Activated T-cell treated with anti-CD3 and anti-CD28 coated beads, Interleukin-2, amount 50 U/mL, for 72 hours (primary cell): ENCODE data around the gene CTNNA3. TPM values are rescaled to one million over a fixed set of nuclear protein-coding genes. Genes with fewer than 3 reads are reported as not detected.
"Not testable (repeated sequence)": the region's sequence is repeated elsewhere in the genome, so short reads cannot be mapped to it uniquely, and the experiment has no call there.

Experiments
- ATAC-seq, 2 donors: fragments of 150-1000 bp; cut with Tn5 transposase; replicated peaks in 1 of 2; 2 replicates each; pipeline ENCODE4 v1.10.0; 2021; ENCODE audit warnings: moderate library complexity in 2 of 2, mild to moderate bottlenecking in 1 of 2
- DNase-seq, 2 donors: peaks; one replicate each; pipeline ENCODE4 v3.0.0; 2021 to 2022; ENCODE audit warnings: mixed read lengths in 1 of 2
- H3K27ac Mint-ChIP-seq: one replicate; pipeline ENCODE4 v1.8.0; 2022; ENCODE audit warnings: mild to moderate bottlenecking, moderate library complexity, mixed read lengths
- H3K27me3 Mint-ChIP-seq: one replicate; pipeline ENCODE4 v1.8.0; 2022; ENCODE audit warnings: low read depth, mixed read lengths
- H3K36me3 Mint-ChIP-seq, 2 donors: one replicate each; pipeline ENCODE4 v1.8.0; 2022; ENCODE audit warnings: mixed read lengths in 2 of 2, mild to moderate bottlenecking in 1 of 2; ENCODE audit not compliant: insufficient read depth in 2 of 2
- H3K4me1 Mint-ChIP-seq: one replicate; pipeline ENCODE4 v1.8.0; 2022; ENCODE audit warnings: low read depth, mixed read lengths
- H3K4me3 Mint-ChIP-seq, 2 donors: one replicate each; pipeline ENCODE4 v1.8.0; 2022; ENCODE audit warnings: mild to moderate bottlenecking in 2 of 2, mixed read lengths in 2 of 2, moderate library complexity in 2 of 2
- H3K9me3 Mint-ChIP-seq, 2 donors: one replicate each; pipeline ENCODE4 v1.8.0; 2022; ENCODE audit warnings: mixed read lengths in 2 of 2
- total RNA-seq, 2 donors: library from RNA; stranded (reverse); gene quantifications; one replicate each; pipeline ENCODE4 v1.2.3, GENCODE V29; 2022

Gene CTNNA3
- total RNA-seq, 2 donors from 2014 or later: 0.25 to 0.74 TPM

DNA sequence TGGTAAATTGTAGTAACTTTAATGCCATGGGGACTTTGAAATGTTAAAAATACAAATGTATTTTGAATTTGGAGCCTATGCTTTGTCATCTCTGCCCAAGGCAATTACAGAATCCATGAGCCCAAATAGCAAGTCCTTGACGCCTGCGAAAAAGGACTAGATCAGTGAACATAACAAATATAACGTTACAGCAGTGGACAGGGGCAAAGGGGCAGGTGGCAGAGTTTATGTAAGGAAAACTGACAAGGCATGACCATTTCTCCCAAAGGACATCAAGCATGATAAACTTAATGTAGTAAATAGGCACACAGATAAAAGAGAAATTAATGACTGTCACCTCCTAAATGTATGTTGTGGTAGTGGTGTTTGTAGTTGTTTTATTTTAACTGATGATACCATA lies 473.1 kb downstream of the CTNNA3 start:
- no peak for DNase-seq
- Mint-ChIP-seq H3K4me3 (no peak overlapping the region), H3K9me3 (peaks cover 1 to 3% of the 10 kb centered on the region in 2 donors), H3K4me1 (no peaks in the 10 kb centered on the region), H3K36me3 (peaks cover 1 to 5% of the 10 kb centered on the region in 2 donors), H3K27ac (no peak overlapping the region), H3K27me3 (no peaks in the 10 kb centered on the region)
- no peak for ATAC-seq

DNA sequence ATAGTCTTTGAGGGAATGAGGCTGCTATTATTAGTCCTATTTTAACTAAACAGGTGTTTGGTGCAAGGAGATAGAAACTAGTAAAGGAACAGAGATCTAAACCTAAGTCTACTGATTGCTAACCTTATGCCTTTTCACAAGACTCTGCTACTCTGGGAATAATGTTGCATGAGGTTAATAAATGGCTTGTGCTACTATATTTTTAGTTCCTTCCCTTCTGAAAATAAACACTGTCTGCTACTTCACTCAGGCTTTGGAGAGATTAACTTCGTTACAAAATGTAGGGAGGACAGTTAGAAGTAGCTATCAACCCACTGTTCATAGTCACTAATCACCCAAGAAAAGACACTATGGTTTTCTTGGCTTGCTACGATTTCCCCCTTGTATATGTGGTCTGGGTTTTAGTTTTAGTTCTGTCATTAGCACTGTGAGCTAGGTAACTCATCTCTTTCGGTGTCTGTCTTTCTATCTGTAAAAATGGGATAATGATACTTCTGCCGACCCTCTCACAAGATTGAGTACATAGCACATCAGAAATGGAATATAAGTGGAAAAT lies 474.0 kb downstream of the CTNNA3 start:
- no peak overlapping the region for H3K27ac Mint-ChIP-seq
- H3K4me3 Mint-ChIP-seq: no peak overlapping the region
- no peaks in the 10 kb centered on the region for H3K9me3 Mint-ChIP-seq
- H3K4me1 Mint-ChIP-seq: no peaks in the 10 kb centered on the region
- ATAC-seq: no peak
- peaks cover 1 to 3% of the 10 kb centered on the region in 2 donors for H3K36me3 Mint-ChIP-seq
- no peak for DNase-seq
- H3K27me3 Mint-ChIP-seq: no peaks in the 10 kb centered on the region

DNA sequence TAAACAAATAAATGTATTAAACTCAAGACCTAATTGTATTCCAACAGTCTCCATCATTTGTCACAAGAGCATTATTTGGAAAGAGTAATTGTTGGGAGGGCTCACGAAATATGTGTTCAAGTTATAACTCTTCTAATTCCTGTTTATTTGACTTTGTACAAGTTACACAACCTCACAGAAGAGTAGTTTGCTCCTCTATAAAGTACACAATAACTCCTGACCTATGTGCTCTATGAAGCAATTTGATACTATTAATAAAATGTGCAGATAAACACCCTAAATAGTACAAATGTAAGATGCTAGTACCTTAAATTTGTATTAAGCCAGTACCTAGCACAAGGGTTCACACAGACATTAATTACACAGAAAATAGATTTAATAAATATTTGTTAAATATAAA lies 484.3 kb downstream of the CTNNA3 start:
- Mint-ChIP-seq H3K36me3 (no peaks in the 10 kb centered on the region), H3K4me3 (no peak overlapping the region), H3K27me3 (no peaks in the 10 kb centered on the region), H3K27ac (no peak overlapping the region), H3K9me3 (no peaks in the 10 kb centered on the region), H3K4me1 (no peaks in the 10 kb centered on the region)
- ATAC-seq (no peak), DNase-seq (no peak)

DNA sequence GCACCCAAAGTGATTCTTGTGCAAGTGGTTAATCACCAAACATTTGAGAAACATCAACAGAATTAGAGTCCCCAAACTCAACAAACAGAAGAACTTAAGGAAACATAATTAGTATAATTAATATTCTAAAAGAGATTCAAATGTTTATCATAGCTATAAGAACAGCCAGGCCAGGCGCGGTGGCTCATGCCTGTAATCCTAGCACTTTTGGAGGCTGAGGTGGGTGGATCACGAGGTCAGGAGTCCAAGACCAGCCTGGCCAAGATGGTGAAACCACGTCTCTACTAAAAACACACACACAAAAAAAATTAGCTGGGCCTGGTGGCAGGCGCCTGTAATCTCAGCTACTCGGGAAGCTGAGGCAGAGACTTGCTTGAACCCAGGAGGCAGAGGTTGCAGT lies 488.1 kb downstream of the CTNNA3 start:
- not testable (repeated sequence) for H3K36me3 Mint-ChIP-seq, H3K4me3 Mint-ChIP-seq, DNase-seq, H3K4me1 Mint-ChIP-seq, ATAC-seq, H3K27ac Mint-ChIP-seq, H3K27me3 Mint-ChIP-seq, H3K9me3 Mint-ChIP-seq

DNA sequence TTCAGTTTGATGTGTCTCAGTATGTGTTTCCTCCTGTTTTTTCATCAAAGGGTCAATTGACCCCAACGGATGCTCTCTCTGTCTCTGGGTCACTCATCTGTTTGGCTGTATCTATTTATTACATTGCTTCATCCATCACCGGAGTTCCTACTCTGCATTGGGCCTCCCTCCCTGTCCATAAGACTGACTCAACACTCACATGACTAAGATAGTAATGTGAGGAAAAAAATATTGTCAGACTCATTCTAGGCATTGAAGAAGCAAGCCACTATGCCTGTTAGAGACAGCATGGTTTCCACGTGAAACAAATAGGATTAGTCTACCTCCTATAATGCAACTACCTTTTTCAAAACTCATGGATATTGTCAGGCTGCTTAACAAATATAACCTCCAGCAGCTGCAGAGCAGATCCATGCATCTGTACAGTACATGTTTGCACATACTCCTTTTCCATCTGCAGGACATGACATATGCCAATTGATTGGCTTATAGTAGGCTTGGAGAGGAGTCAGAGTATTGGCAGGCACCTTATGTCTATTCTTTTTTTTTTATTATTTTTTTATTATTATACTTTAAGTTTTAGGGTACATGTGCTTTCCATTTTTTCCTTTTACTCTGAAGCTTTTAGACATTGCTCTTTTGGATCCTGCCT lies 495.0 kb downstream of the CTNNA3 start:
- no peak overlapping the region for H3K27ac Mint-ChIP-seq
- H3K4me3 Mint-ChIP-seq: no peak overlapping the region
- ATAC-seq: no peak
- H3K4me1 Mint-ChIP-seq: no peaks in the 10 kb centered on the region
- H3K9me3 Mint-ChIP-seq: peaks cover 0 to 4% of the 10 kb centered on the region in 2 donors
- DNase-seq: no peak
- H3K27me3 Mint-ChIP-seq: no peaks in the 10 kb centered on the region
- no peaks in the 10 kb centered on the region for H3K36me3 Mint-ChIP-seq

DNA sequence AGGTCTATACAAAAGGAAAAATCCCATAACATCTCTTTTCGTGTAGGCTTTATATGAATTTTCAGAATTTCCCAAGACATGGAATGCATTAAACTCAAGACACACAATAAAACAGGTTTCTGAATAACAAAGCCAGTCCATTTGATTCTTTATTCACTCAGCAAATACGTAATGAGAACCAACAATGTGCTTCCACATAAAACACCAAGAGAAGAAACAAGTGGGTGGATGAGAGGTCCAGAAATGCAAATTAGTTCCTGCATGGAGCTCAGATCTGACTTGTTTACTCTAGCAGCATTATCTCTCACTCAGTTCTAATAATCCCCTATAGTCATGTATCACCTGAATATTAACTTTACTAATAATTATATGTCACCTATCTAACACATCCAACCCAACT lies 520.6 kb downstream of the CTNNA3 start:
- ATAC-seq (no peak), DNase-seq (no peak)
- no peaks in the 10 kb centered on the region for H3K4me1 Mint-ChIP-seq
- peaks cover 0 to 2% of the 10 kb centered on the region in 2 donors for H3K9me3 Mint-ChIP-seq
- no peak overlapping the region for H3K4me3 Mint-ChIP-seq
- H3K27me3 Mint-ChIP-seq: no peaks in the 10 kb centered on the region
- H3K27ac Mint-ChIP-seq: no peak overlapping the region
- H3K36me3 Mint-ChIP-seq: no peaks in the 10 kb centered on the region

DNA sequence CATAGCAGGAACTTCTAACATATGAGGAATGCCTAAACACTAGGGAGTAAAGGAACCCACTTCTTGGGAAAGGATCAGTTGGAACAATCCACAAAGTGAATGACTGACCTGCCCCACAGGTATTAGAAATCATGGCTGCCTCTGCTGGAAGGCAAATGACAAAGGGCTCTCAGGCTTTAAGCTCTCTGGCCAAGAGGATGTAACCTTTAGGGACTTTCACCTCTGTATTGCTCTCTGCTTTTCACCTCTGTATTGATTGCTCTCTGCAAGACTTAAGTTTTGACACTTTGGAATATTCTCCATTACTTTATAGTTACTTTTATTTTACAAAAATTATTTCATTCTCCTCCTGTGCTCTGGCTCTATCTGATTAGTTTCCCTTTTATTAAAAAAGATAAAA lies 522.2 kb downstream of the CTNNA3 start:
- Mint-ChIP-seq H3K9me3 (peaks cover 2 to 4% of the 10 kb centered on the region in 2 donors), H3K4me1 (no peaks in the 10 kb centered on the region), H3K4me3 (no peak overlapping the region), H3K27ac (no peak overlapping the region), H3K27me3 (no peaks in the 10 kb centered on the region), H3K36me3 (no peaks in the 10 kb centered on the region)
- ATAC-seq (no peak), DNase-seq (no peak)

DNA sequence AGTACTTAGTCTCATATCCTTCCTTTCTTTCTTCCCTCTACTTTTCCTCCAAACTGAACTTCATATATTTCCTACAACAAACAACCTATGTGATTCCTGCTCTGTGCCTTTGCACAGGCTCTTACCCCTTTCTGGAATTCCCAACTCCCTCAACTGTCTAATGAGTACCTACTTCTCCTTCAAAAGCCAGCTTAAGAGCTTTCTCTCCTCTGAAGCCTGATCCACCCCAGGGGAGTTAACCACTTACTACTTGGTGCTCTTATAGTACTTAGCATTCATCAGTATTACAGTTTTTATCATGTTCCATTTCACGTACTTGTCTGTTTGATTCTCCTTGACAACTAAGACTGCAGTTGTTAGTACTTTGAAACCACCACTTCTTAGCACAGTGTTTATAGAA lies 524.0 kb downstream of the CTNNA3 start:
- H3K4me1 Mint-ChIP-seq: no peaks in the 10 kb centered on the region
- no peak overlapping the region for H3K4me3 Mint-ChIP-seq
- no peak for DNase-seq
- ATAC-seq: no peak
- no peak overlapping the region for H3K27ac Mint-ChIP-seq
- no peaks in the 10 kb centered on the region for H3K27me3 Mint-ChIP-seq
- no peaks in the 10 kb centered on the region for H3K36me3 Mint-ChIP-seq
- peaks cover 9 to 10% of the 10 kb centered on the region in 2 donors for H3K9me3 Mint-ChIP-seq

DNA sequence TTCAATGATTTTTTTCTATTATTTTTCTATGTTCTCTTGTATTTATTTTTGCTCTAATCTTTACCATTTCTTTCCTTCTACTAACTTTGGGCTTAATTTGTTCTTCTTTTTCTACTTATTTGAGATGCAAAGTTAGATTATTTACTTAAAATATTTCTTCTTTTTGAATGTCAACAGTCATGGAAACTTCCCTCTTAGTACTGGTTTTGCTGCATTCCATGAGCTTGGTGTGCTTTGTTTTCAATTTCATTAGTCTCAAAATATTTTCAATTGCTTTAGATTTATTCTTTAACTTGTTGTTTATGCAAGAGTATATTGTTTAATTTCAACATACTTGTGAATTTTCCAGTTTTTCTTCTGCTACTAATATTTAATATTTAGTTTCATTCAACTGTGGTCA lies 539.8 kb downstream of the CTNNA3 start:
- DNase-seq (no peak), ATAC-seq (no peak)
- Mint-ChIP-seq H3K27me3 (no peaks in the 10 kb centered on the region), H3K27ac (no peak overlapping the region), H3K4me1 (no peaks in the 10 kb centered on the region), H3K9me3 (peaks cover 2 to 4% of the 10 kb centered on the region in 2 donors), H3K4me3 (no peak overlapping the region), H3K36me3 (no peaks in the 10 kb centered on the region)

DNA sequence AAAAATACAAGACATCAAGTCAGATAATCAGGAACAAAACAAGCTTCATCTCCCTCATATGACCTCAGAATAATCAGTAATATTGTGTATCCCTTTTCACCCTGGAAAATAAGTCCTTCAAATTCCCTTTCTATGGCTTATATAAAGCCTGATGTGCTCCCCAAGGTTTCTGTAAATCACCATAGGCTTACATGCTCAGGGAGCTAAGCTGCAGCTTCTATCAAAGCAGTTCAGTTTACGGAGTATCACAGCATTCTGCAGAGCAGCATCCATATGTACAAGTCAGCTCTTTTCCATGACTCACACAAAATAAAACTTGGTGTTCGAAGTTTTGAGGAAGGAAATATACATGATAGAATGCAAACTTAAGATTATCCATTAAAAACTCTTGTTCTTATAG lies 544.5 kb downstream of the CTNNA3 start:
- H3K9me3 Mint-ChIP-seq: no peaks in the 10 kb centered on the region
- no peak for DNase-seq
- no peaks in the 10 kb centered on the region for H3K27me3 Mint-ChIP-seq
- H3K27ac Mint-ChIP-seq: no peak overlapping the region
- H3K4me1 Mint-ChIP-seq: no peaks in the 10 kb centered on the region
- H3K4me3 Mint-ChIP-seq: no peak overlapping the region
- no peak for ATAC-seq
- no peaks in the 10 kb centered on the region for H3K36me3 Mint-ChIP-seq

DNA sequence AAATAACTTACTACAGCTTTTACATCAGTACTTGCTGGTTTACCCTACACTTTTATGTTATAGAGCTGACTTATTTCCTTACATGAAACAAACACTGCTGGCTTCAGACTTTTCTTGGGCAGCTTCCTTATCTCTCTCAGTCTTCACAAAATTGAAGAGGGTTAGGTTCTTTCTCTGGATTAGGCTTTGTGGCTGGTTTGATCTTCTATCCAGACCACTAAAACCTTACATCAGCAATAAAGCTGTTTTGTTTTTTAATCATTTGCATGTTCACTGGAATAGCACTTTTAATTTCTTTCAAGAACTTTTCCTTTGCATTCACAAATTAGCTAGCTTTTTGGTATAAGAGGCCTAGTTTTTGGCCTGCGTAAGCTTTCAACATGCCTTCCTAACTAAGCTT lies 551.5 kb downstream of the CTNNA3 start:
- peaks cover 0 to 1% of the 10 kb centered on the region in 2 donors for H3K36me3 Mint-ChIP-seq
- ATAC-seq: no peak
- no peak overlapping the region for H3K4me3 Mint-ChIP-seq
- H3K27me3 Mint-ChIP-seq: no peaks in the 10 kb centered on the region
- no peaks in the 10 kb centered on the region for H3K4me1 Mint-ChIP-seq
- no peak overlapping the region for H3K27ac Mint-ChIP-seq
- DNase-seq: no peak
- peaks cover 0 to 3% of the 10 kb centered on the region in 2 donors for H3K9me3 Mint-ChIP-seq

DNA sequence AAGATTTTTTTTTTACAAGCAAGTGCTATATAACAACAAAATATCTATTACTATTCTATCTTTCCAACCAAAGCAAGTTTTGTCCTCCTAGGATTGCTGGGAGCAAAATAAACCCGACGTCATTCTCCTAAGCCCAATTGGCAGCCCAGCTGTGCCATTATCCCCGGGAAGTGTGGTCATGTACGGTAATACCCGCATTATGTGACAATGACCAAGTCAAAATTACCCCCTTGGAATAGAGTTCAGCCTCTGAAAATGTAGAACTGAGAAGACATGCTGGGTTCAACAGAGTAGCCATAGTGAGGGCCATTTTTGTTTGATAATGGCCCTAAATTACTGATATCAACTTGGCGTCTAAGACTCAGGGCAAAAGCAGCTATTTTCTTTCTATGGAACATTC lies 554.7 kb downstream of the CTNNA3 start:
- no peaks in the 10 kb centered on the region for H3K27me3 Mint-ChIP-seq
- peaks cover 0 to 1% of the 10 kb centered on the region in 2 donors for H3K36me3 Mint-ChIP-seq
- DNase-seq: no peak
- no peaks in the 10 kb centered on the region for H3K4me1 Mint-ChIP-seq
- no peak overlapping the region for H3K4me3 Mint-ChIP-seq
- no peak overlapping the region for H3K27ac Mint-ChIP-seq
- peaks cover 0 to 3% of the 10 kb centered on the region in 2 donors for H3K9me3 Mint-ChIP-seq
- ATAC-seq: no peak

DNA sequence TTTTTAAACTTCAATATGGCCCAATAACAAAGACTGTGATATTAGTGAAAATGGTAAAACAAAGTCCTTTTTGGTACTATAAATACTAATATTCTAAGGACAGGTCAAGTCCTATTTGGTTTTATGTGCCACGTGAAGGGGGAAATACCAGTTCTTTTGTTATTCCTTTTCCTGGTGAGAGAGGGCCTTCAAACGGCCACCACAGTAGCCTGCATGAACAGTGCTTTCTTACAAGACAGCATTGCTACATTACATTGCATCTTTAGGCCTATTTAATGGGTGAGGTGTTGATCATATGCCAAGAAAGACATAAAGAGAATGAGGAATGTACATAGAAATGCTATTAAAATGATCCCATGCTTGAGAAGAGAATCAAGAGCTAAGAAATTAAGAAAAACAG lies 555.4 kb downstream of the CTNNA3 start:
- DNase-seq (no peak), ATAC-seq (no peak)
- Mint-ChIP-seq H3K9me3 (peaks cover 0 to 3% of the 10 kb centered on the region in 2 donors), H3K27me3 (no peaks in the 10 kb centered on the region), H3K4me1 (no peaks in the 10 kb centered on the region), H3K27ac (no peak overlapping the region), H3K4me3 (no peak overlapping the region), H3K36me3 (peaks cover 0 to 1% of the 10 kb centered on the region in 2 donors)

DNA sequence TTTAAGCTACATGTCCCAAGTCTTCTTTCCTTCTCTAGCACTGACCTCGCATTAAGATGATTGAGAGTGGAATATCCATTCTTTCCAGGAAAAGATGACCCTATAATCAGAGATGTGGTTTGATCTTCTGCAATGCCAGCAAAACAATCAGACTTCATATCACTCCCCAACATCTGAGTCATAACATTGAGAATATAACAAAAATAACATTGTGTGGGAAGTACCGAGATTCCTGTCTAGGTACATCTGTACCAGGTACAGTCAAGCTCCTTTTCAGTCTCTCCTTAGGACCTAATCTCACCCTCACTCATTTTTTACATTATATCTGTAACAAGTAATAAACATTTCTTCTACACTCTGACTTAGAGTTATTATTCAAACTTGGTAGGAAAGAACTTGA lies 568.6 kb downstream of the CTNNA3 start:
- Mint-ChIP-seq H3K4me1 (no peaks in the 10 kb centered on the region), H3K27me3 (no peaks in the 10 kb centered on the region), H3K36me3 (no peaks in the 10 kb centered on the region), H3K27ac (no peak overlapping the region), H3K9me3 (no peaks in the 10 kb centered on the region), H3K4me3 (no peak overlapping the region)
- DNase-seq (no peak), ATAC-seq (no peak)
